GM10266 (cell line): Measurements from ENCODE around the gene PAMR1.

Experiments used
- DNase-seq: peaks from one replicate; pipeline ENCODE4 v3.0.0; 2012; ENCODE audit errors: extremely low spot score
- CTCF ChIP-seq: IDR thresholded peaks from 2 replicates; pipeline ENCODE4 v1.5.1; 2012; ENCODE audit warnings: mild to moderate bottlenecking, low read depth; ENCODE audit not compliant: control insufficient read depth, insufficient read depth; ENCODE audit errors: missing control alignments

PAMR1 gene

GRCh38 chr11:35474688-35475087, 50.7 kb downstream of the PAMR1 start:
- no peak for DNase-seq
- no peak for TF ChIP-seq CTCF

- TF ChIP-seq CTCF: no peak
- no peak for DNase-seq
Observed at GRCh38 chr11:35473795-35474374, 51.5 kb downstream of the PAMR1 start.

GRCh38 chr11:35470616-35471015, 54.8 kb downstream of the PAMR1 start:
- TF ChIP-seq CTCF: no peak
- no peak for DNase-seq

GRCh38 chr11:35466058-35466457, 59.4 kb downstream of the PAMR1 start:
- DNase-seq: no peak
- TF ChIP-seq CTCF: no peak

GRCh38 chr11:35464308-35464707, 61.1 kb downstream of the PAMR1 start:
- TF ChIP-seq CTCF: no peak
- no peak for DNase-seq

- no peak for DNase-seq
- TF ChIP-seq CTCF: no peak
Observed at GRCh38 chr11:35463331-35463751, 62.1 kb downstream of the PAMR1 start.

- no peak for TF ChIP-seq CTCF
- no peak for DNase-seq
Observed at GRCh38 chr11:35461917-35462538, 63.4 kb downstream of the PAMR1 start.
